ENCODE data around the gene TBC1D22A.

TBC1D22A gene

DNA sequence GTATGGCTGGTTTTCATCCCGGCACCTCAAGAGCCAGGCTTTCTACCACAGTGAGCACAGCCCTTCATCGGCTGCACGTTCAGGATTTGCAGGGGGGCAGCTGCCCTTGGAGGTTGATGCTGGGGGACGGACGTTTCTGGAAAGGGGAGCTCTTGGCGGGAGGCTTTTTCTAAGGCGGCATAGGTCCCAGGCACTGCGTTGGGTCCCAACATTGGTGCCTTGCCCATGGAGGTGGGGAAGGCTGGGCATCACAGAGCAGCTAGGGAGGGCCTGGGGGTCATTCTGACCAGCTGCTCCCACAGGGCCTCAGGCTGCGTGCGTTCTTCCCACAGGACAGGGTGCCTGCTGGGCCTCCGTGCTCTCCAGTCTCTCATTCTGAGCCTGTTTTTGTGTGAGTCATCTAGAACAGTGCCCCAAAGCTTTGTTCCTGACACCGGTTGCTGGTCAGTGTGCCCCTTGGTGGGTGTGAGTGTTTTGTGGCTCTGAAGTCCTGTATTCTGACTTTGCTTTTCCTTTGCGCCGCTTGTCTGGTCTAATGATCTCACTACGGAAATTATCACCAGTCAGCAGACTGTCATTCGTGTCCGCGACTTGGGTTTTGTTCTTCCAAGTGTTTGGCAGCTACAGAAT is 275.9 kb downstream of the TBC1D22A start:
- TF ChIP-seq EZH2phosphoT487 (IDR thresholded peaks at IDR 0.05; ENCODE audit: low read length) (no peak), EZH2 (optimal IDR thresholded peaks at IDR 0.05; ENCODE audit: low read depth, low read length) (no peak)
- TF ChIP-seq, protein P1, sequence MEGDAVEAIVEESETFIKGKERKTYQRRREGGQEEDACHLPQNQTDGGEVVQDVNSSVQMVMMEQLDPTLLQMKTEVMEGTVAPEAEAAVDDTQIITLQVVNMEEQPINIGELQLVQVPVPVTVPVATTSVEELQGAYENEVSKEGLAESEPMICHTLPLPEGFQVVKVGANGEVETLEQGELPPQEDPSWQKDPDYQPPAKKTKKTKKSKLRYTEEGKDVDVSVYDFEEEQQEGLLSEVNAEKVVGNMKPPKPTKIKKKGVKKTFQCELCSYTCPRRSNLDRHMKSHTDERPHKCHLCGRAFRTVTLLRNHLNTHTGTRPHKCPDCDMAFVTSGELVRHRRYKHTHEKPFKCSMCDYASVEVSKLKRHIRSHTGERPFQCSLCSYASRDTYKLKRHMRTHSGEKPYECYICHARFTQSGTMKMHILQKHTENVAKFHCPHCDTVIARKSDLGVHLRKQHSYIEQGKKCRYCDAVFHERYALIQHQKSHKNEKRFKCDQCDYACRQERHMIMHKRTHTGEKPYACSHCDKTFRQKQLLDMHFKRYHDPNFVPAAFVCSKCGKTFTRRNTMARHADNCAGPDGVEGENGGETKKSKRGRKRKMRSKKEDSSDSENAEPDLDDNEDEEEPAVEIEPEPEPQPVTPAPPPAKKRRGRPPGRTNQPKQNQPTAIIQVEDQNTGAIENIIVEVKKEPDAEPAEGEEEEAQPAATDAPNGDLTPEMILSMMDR (IDR thresholded peaks at IDR 0.05; ENCODE audit: low read length) = no peak
- Histone ChIP-seq H3K9ac (ENCODE audit: low read length) (no peak overlapping the region), H3K9me2 (replicated peaks; ENCODE audit: insufficient read depth, low read length) (no peaks in the 10 kb centered on the region), H3K27me3 (replicated peaks; ENCODE audit: insufficient read depth, low read length) (no peaks in the 10 kb centered on the region), H3K4me3 (ENCODE audit: low read length) (no peak overlapping the region), H3K27ac (ENCODE audit: low read length) (no peak overlapping the region), H3K79me2 (ENCODE audit: low read length) (no peaks in the 10 kb centered on the region), H3F3A (ENCODE audit: insufficient read depth, low read length) (no peaks in the 10 kb centered on the region), H3K4me1 (ENCODE audit: low read length) (no peaks in the 10 kb centered on the region), H2AFZ (ENCODE audit: low read length) (no peak overlapping the region), H3K9me3 (replicated peaks; ENCODE audit: insufficient read depth, low read length) (no peaks in the 10 kb centered on the region), H3K4me2 (ENCODE audit: low read depth, low read length) (no peak overlapping the region), H4K20me1 (ENCODE audit: insufficient read depth, low read length) (no peaks in the 10 kb centered on the region), H3K36me3 (replicated peaks; ENCODE audit: insufficient read depth, low read length) (no peaks in the 10 kb centered on the region)
- DNase-seq = no peak

DNA sequence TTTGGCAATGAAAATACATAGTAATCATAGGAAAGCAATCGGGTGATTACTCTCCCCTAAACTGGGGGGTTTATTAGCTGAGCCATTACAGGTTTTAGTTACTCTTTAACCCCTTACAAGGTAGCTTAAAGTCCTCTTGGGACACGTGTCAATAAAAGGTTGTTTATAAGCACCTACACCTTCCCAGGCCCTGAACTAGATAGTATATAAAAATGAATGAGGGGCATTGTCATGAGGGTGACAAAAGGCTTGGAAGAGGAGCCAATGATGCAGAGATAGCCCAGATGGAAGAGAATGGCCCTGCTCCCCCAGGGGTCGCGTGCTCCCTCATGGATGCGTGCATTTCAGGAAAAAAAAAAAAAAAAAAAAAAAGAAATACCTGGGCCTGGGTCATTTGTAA is 276.9 kb downstream of the TBC1D22A start:
- Histone ChIP-seq H3K9me3 (replicated peaks; ENCODE audit: insufficient read depth, low read length) (no peaks in the 10 kb centered on the region), H3K27ac (ENCODE audit: low read length) (no peak overlapping the region), H3K4me2 (ENCODE audit: low read depth, low read length) (no peak overlapping the region), H3K36me3 (replicated peaks; ENCODE audit: insufficient read depth, low read length) (no peaks in the 10 kb centered on the region), H3K4me3 (ENCODE audit: low read length) (no peak overlapping the region), H3K27me3 (replicated peaks; ENCODE audit: insufficient read depth, low read length) (no peaks in the 10 kb centered on the region), H4K20me1 (ENCODE audit: insufficient read depth, low read length) (no peaks in the 10 kb centered on the region), H2AFZ (ENCODE audit: low read length) (no peak overlapping the region), H3F3A (ENCODE audit: insufficient read depth, low read length) (no peaks in the 10 kb centered on the region), H3K79me2 (ENCODE audit: low read length) (no peaks in the 10 kb centered on the region), H3K9me2 (replicated peaks; ENCODE audit: insufficient read depth, low read length) (no peaks in the 10 kb centered on the region), H3K9ac (ENCODE audit: low read length) (no peak overlapping the region), H3K4me1 (ENCODE audit: low read length) (no peaks in the 10 kb centered on the region)
- TF ChIP-seq EZH2phosphoT487 (IDR thresholded peaks at IDR 0.05; ENCODE audit: low read length) (no peak), EZH2 (optimal IDR thresholded peaks at IDR 0.05; ENCODE audit: low read depth, low read length) (no peak)
- no peak for DNase-seq

DNA sequence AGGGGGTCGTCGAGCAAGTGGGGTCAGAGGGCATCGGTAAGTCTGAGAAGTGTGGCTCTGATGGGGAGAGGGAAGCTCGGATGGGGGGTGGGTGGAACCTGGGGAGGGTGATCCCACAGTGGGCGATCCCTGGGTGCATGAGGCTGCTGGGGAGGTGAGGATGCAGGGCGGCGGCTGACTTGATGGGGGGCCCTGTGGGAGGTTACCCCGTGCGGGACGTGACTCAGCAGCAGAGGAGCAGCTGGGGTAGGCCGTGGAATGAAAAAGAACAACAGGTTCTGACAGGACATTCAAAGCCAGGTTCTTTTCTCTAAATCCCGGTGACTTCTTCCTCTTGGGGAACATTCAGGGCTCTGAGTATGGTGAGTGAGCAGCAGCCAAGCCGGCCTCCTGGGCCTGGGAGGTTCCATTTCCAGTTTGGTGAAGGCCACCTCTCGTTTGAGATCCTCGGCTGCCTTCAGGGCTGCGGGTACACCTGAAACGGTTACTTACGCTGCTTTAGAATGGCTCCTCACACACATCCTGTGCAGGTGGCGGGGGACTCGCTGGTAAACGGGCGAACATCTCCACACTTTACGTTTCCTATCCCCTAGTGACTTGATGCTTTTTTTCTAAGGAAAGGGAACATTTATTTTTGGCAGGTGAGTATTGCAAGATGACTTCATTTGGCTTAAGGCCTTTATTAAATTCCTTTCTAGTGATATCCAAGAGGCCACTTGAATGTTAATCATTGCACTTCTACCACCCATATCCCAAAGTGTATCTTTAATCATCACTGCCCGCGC is 278.2 kb downstream of the TBC1D22A start:
- Histone ChIP-seq H3K4me2 (ENCODE audit: low read depth, low read length) (no peak overlapping the region), H4K20me1 (ENCODE audit: insufficient read depth, low read length) (no peaks in the 10 kb centered on the region), H3K36me3 (replicated peaks; ENCODE audit: insufficient read depth, low read length) (no peaks in the 10 kb centered on the region), H3K9me3 (replicated peaks; ENCODE audit: insufficient read depth, low read length) (no peaks in the 10 kb centered on the region), H3K79me2 (ENCODE audit: low read length) (no peaks in the 10 kb centered on the region), H3K4me1 (ENCODE audit: low read length) (no peaks in the 10 kb centered on the region), H3K9ac (ENCODE audit: low read length) (no peak overlapping the region), H3K27ac (ENCODE audit: low read length) (no peak overlapping the region), H2AFZ (ENCODE audit: low read length) (no peak overlapping the region), H3F3A (ENCODE audit: insufficient read depth, low read length) (no peaks in the 10 kb centered on the region), H3K9me2 (replicated peaks; ENCODE audit: insufficient read depth, low read length) (no peaks in the 10 kb centered on the region), H3K27me3 (replicated peaks; ENCODE audit: insufficient read depth, low read length) (no peaks in the 10 kb centered on the region), H3K4me3 (ENCODE audit: low read length) (no peak overlapping the region)
- TF ChIP-seq, protein P1 (IDR thresholded peaks at IDR 0.05; ENCODE audit: low read length) = no peak
- no peak for TF ChIP-seq EZH2phosphoT487 (IDR thresholded peaks at IDR 0.05; ENCODE audit: low read length)
- TF ChIP-seq EZH2 (optimal IDR thresholded peaks at IDR 0.05; ENCODE audit: low read depth, low read length) = no peak
- DNase-seq = no peak
